Measurements from ENCODE around the gene PLGRKT.
"Not testable (repeated sequence)": the region's sequence is repeated elsewhere in the genome, so short reads cannot be mapped to it uniquely, and the experiment has no call there.

The PLGRKT gene

GRCh38 chr9:5375790-5376477 lies 61.8 kb downstream of the PLGRKT start:
- DNase-seq (ENCODE audit: low read depth): no peak

GRCh38 chr9:5375091-5375490 lies 62.6 kb downstream of the PLGRKT start:
- no peak for DNase-seq (ENCODE audit: low read depth)

GRCh38 chr9:5364294-5365024 lies 73.3 kb downstream of the PLGRKT start:
- no peak for DNase-seq (ENCODE audit: low read depth)

- DNase-seq (ENCODE audit: low read depth): no peak
Measured at GRCh38 chr9:5361326-5362010, 76.3 kb downstream of the PLGRKT start.

- DNase-seq (ENCODE audit: low read depth): no peak
Measured at GRCh38 chr9:5360341-5360740, 77.4 kb downstream of the PLGRKT start.

- DNase-seq (ENCODE audit: low read depth): no peak
Measured at GRCh38 chr9:5357431-5358105, 80.2 kb downstream of the PLGRKT start.

GRCh38 chr9:5355817-5356216 lies 81.9 kb downstream of the PLGRKT start:
- no peak for DNase-seq (ENCODE audit: low read depth)

- DNase-seq (ENCODE audit: low read depth): no peak
Measured at GRCh38 chr9:5355226-5355625, 82.5 kb downstream of the PLGRKT start.

GRCh38 chr9:5354184-5354583 lies 83.5 kb downstream of the PLGRKT start:
- no peak for DNase-seq (ENCODE audit: low read depth)

- no peak for DNase-seq (ENCODE audit: low read depth)
Measured at GRCh38 chr9:5352637-5353248, 85.0 kb downstream of the PLGRKT start.

GRCh38 chr9:5338992-5339981 lies 98.4 kb downstream of the PLGRKT start, which contains the start of gene RLN1:
TSS of gene RLN1 (minus strand) at chr9:5339876. CDS start at chr9:5339746, 130 bp downstream.
- not testable (repeated sequence) for DNase-seq (ENCODE audit: low read depth)

GRCh38 chr9:5336688-5337087 lies 101.0 kb downstream of the PLGRKT start:
- no peak for DNase-seq (ENCODE audit: low read depth)

- not testable (repeated sequence) for DNase-seq (ENCODE audit: low read depth)
Measured at GRCh38 chr9:5331276-5331675, 106.4 kb downstream of the PLGRKT start.

- no peak for DNase-seq (ENCODE audit: low read depth)
Measured at GRCh38 chr9:5326893-5327548, 110.7 kb downstream of the PLGRKT start.

- DNase-seq (ENCODE audit: low read depth): no peak
Measured at GRCh38 chr9:5326187-5326586, 111.5 kb downstream of the PLGRKT start.

- DNase-seq (ENCODE audit: low read depth): not testable (repeated sequence)
Measured at GRCh38 chr9:5321601-5322000, 116.1 kb downstream of the PLGRKT start.

GRCh38 chr9:5321058-5321457 lies 116.7 kb downstream of the PLGRKT start:
- DNase-seq (ENCODE audit: low read depth): peak; percentile 4

GRCh38 chr9:5316406-5316805 lies 121.3 kb downstream of the PLGRKT start:
- DNase-seq (ENCODE audit: low read depth): not testable (repeated sequence)

GRCh38 chr9:5315187-5315923 lies 122.4 kb downstream of the PLGRKT start:
- no peak for DNase-seq (ENCODE audit: low read depth)

Data from HS-5 (cell line).